Subcutaneous adipose tissue (tissue), 4 donors: ENCODE measurements around the gene RCAN3. TPM values are rescaled to one million over a fixed set of nuclear protein-coding genes. Genes with fewer than 3 reads are reported as not detected.

Source experiments
- CTCF ChIP-seq: fragments of 450-650 bp; IDR thresholded peaks from one replicate; pipeline ENCODE4 v1.5.1; 2016; ENCODE audit warnings: low read depth, mild to moderate bottlenecking, control low read depth, antibody characterized with exemption, moderate library complexity
- total RNA-seq, 4 donors: library from RNA; depleted of rRNA; stranded (reverse); fragments of >200 nt; gene quantifications; one replicate each; pipeline ENCODE4 v1.1.0, GENCODE V29; 2016

The RCAN3 gene
- total RNA-seq, 4 donors from 2014 or later = 5.3 to 10.9 (median 6.9) TPM

GRCh38 chr1:24567792-24568388 lies 65.3 kb downstream of the RCAN3 start:
- no peak for TF ChIP-seq CTCF

GRCh38 chr1:24568475-24568874 lies 65.8 kb downstream of the RCAN3 start:
- no peak for TF ChIP-seq CTCF

GRCh38 chr1:24570265-24571125 lies 67.9 kb downstream of the RCAN3 start:
- no peak for TF ChIP-seq CTCF

- no peak for TF ChIP-seq CTCF
Observed at GRCh38 chr1:24572301-24572700, 69.7 kb downstream of the RCAN3 start.

GRCh38 chr1:24575905-24576587 lies 73.4 kb downstream of the RCAN3 start:
- no peak for TF ChIP-seq CTCF

GRCh38 chr1:24578846-24579245 lies 76.2 kb downstream of the RCAN3 start:
- TF ChIP-seq CTCF = no peak

- TF ChIP-seq CTCF = no peak
Observed at GRCh38 chr1:24580756-24581155, 78.1 kb downstream of the RCAN3 start.
